Activated CD8-positive, alpha-beta T cell treated with anti-CD3 and anti-CD28 coated beads, Interleukin-2, amount 10 ng/mL, durations not matched to agents 7 days and 5 days (primary cell): ENCODE results near the gene SNAPC3. TPM values are rescaled to one million over a fixed set of nuclear protein-coding genes. Genes with fewer than 3 reads are reported as not detected.
"Not testable (repeated sequence)": the region's sequence is repeated elsewhere in the genome, so short reads cannot be mapped to it uniquely, and the experiment has no call there.

ENCODE experiments used
- ATAC-seq: fragments of 150-1000 bp; cut with Tn5 transposase; one replicate; pipeline ENCODE4 v1.10.0; 2021; ENCODE audit warnings: moderate library complexity
- CTCF ChIA-PET: fragments of 350-600 bp; sonication (Branson Sonifier 250); formaldehyde crosslinking; loops from one replicate; lab custom pipeline; 2021; ENCODE audit warnings: antibody characterized with exemption; lab: Charles Lee
- POLR2A ChIA-PET: fragments of 350-600 bp; sonication (Branson Sonifier 250); formaldehyde crosslinking; loops from one replicate; lab custom pipeline; 2021; ENCODE audit warnings: antibody characterized with exemption; lab: Charles Lee
- DNase-seq: peaks from one replicate; pipeline ENCODE4 v3.0.0-alpha.2; 2020
- H3K27ac Mint-ChIP-seq: one replicate; pipeline ENCODE4 v1.8.0; 2021; ENCODE audit warnings: mild to moderate bottlenecking, mixed read lengths
- H3K27me3 Mint-ChIP-seq: one replicate; pipeline ENCODE4 v1.8.0; 2021; ENCODE audit warnings: low read depth, mixed read lengths
- H3K36me3 Mint-ChIP-seq: one replicate; pipeline ENCODE4 v1.8.0; 2021; ENCODE audit warnings: low read depth, mixed read lengths
- H3K4me1 Mint-ChIP-seq: one replicate; pipeline ENCODE4 v1.8.0; 2021; ENCODE audit warnings: low read depth, mixed read lengths
- H3K4me3 Mint-ChIP-seq: one replicate; pipeline ENCODE4 v1.8.0; 2021; ENCODE audit warnings: mild to moderate bottlenecking, mixed read lengths
- H3K9me3 Mint-ChIP-seq: one replicate; pipeline ENCODE4 v1.8.0; 2022; ENCODE audit warnings: mixed read lengths; ENCODE audit not compliant: insufficient read depth
- total RNA-seq, 2 experiments: library from RNA; stranded (reverse); gene quantifications; one replicate each; pipeline ENCODE4 v1.2.3, GENCODE V29; 2021

Gene SNAPC3
- total RNA-seq: 10 to 100 TPM; 21.7 to 22.6 TPM

- DNase-seq (peak; percentile 95), ATAC-seq (peak; percentile 96)
- ChIA-PET CTCF (interaction anchor here (0.8 to 1.9 kb wide), 10 partner anchors 10 to 318 kb away, joined by 3 to 11 read pairs (median 3); partner anchors contain the start of genes PSIP1 and TTC39B), POLR2A (interaction anchor here (0.6 to 2.4 kb wide), 5 partner anchors 89 to 130 kb away, joined by 3 to 9 read pairs (median 6); partner anchors contain the start of gene PSIP1)
- H3K4me1 Mint-ChIP-seq: peaks cover 32% of the 10 kb centered on the region
- H3K9me3 Mint-ChIP-seq: no peaks in the 10 kb centered on the region
- H3K27me3 Mint-ChIP-seq: peaks cover 24% of the 10 kb centered on the region
- peak within 1 kb of the TSS; percentile 86 for H3K27ac Mint-ChIP-seq
- peak within 1 kb of the TSS; percentile 93 for H3K4me3 Mint-ChIP-seq
- peaks cover 26% of the 10 kb centered on the region for H3K36me3 Mint-ChIP-seq
Observed at GRCh38 chr9:15422372-15423230, at the start of gene SNAPC3. SNAPC3 (plus strand) TSS chr9:15422876; CDS start chr9:15422880, 4 bp downstream.

GRCh38 chr9:15373881-15374280 is 48.8 kb upstream of the SNAPC3 start:
- Mint-ChIP-seq H3K27me3 (peaks cover 9% of the 10 kb centered on the region), H3K4me3 (no peak overlapping the region), H3K27ac (no peak overlapping the region), H3K4me1 (peaks cover 5% of the 10 kb centered on the region), H3K36me3 (no peaks in the 10 kb centered on the region), H3K9me3 (no peaks in the 10 kb centered on the region)
- ATAC-seq (no peak), DNase-seq (no peak)
- CTCF ChIA-PET: interaction anchor here (0.6 to 1.1 kb wide), 2 partner anchors 21 to 891 kb away, joined by 3 read pairs; no protein-coding TSS in a partner anchor
- POLR2A ChIA-PET: no interaction called here

DNA sequence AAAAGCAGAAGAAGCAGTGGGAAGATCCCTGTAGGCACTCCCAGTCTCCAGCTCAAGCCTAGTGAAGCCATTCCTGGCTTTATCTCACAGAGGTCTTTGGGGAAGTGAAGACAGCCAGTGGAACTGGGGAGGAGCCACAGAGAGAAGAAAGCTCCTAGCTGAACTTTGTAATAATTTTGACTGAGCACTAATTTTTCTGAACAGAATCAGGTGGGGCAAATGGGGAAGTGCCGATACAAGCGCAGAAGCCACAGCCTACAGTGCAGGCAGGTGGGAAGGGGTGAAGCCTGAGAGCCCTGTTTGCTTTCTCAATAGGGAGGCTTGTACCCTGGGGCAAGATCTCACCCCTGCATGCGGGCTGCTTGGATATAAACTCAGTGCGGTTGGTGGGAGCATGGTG is 48.4 kb upstream of the SNAPC3 start:
- ChIA-PET CTCF (interaction anchor here (1.1 kb wide), 1 partner anchor 21 kb away, joined by 3 read pairs; no protein-coding TSS in a partner anchor), POLR2A (no interaction called here)
- no peak for DNase-seq
- Mint-ChIP-seq H3K4me3 (no peak overlapping the region), H3K27ac (no peak overlapping the region), H3K27me3 (peaks cover 9% of the 10 kb centered on the region), H3K9me3 (no peaks in the 10 kb centered on the region), H3K4me1 (peaks cover 5% of the 10 kb centered on the region), H3K36me3 (no peaks in the 10 kb centered on the region)
- ATAC-seq: no peak

GRCh38 chr9:15374825-15375224 is 47.9 kb upstream of the SNAPC3 start:
- Mint-ChIP-seq H3K27ac (no peak overlapping the region), H3K4me3 (no peak overlapping the region), H3K9me3 (no peaks in the 10 kb centered on the region), H3K4me1 (peaks cover 5% of the 10 kb centered on the region), H3K36me3 (no peaks in the 10 kb centered on the region), H3K27me3 (peaks cover 11% of the 10 kb centered on the region)
- POLR2A ChIA-PET: no interaction called here
- CTCF ChIA-PET: interaction anchor here (1.1 kb wide), 1 partner anchor 22 kb away, joined by 3 read pairs; no protein-coding TSS in a partner anchor
- DNase-seq (no peak), ATAC-seq (no peak)

DNA sequence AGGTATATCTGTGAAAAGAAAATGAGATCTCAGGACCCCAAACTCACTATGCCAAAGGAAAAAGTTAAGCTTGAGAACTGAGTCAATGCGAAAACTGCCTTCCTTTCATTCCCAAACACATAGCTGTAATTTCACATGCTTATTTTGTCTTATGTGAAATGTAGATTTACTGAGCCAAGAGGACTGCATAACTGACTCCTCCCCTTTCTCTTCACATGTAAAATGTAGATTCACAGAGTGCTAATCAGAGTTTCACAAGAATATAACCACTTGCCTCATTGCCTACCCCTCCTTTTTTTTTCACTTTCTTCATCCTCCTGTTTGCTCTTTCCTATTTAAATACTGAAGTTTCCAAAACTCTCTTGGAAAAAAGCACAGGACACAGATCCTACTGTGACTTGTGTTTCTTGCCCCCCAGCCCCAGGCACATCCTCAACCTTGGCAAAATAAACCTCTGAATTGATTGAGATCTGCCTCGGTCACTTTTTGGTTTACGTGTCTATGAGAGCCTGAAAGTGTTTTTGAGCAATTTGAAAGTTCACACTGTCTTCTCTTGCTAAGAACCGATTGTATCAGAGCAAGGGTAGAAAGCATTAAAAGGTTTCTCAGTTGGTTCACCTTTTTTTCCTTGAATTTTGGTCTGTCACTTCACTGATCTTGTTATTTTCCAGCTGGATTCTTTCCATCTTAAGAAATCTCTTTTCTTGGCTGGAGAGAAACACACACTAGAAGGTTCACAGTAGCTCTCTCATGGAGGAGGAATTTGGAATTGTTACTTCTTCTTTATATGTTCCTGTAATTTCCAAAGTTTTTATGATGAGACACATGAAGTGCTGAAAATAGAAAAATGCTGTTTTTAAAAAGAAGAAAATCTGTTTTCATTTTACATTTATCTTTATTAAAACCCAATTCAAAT is 44.8 kb upstream of the SNAPC3 start:
- H3K27ac Mint-ChIP-seq: no peak overlapping the region
- DNase-seq: no peak
- H3K27me3 Mint-ChIP-seq: peaks cover 15% of the 10 kb centered on the region
- no peak overlapping the region for H3K4me3 Mint-ChIP-seq
- ChIA-PET CTCF (interaction anchor here (0.9 kb wide), 1 partner anchor 23 kb away, joined by 3 read pairs; no protein-coding TSS in a partner anchor), POLR2A (no interaction called here)
- H3K36me3 Mint-ChIP-seq: no peaks in the 10 kb centered on the region
- no peaks in the 10 kb centered on the region for H3K4me1 Mint-ChIP-seq
- no peaks in the 10 kb centered on the region for H3K9me3 Mint-ChIP-seq
- no peak for ATAC-seq

DNA sequence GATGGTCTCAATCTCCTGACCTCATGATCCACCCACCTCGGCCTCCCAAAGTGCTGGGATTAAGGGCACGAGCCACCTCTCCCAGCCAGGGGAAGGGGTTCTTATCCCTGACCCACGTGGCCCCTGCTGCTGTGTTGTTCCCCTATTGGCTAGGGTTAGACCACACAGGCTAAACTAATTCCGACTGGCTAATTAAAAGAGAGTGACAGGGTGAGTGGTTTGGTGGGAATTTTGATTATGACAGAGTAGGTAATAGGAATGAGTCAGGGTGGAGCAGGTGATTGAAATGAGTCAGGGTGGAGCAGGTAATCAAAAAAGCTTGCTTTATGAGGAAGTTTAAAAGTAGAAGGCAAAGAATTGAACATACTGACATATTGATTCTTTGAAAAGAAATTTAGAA is 43.4 kb upstream of the SNAPC3 start:
- H3K36me3 Mint-ChIP-seq, DNase-seq, H3K4me1 Mint-ChIP-seq, H3K4me3 Mint-ChIP-seq, H3K27ac Mint-ChIP-seq, CTCF ChIA-PET, POLR2A ChIA-PET, H3K9me3 Mint-ChIP-seq, ATAC-seq: not testable (repeated sequence)
- H3K27me3 Mint-ChIP-seq: peaks cover 15% of the 10 kb centered on the region

DNA sequence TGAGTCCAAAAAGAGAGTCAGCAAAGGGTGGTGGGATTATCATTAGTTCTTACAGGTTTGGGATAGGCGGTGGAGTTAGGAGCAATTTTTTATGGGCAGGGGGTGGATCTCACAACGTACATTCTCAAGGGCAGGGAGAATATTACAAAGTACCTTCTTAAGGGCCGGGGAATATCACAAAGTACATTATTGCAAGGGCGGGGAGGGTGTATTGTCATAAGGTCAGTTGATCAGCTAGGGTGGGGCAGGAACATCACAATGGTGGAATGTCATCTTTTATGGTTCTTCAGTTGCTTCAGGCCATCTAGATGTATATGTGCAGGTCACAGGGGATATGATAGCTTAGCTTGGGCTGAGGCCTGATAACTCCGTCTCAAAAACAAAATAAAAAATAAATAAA is 42.8 kb upstream of the SNAPC3 start:
- CTCF ChIA-PET, H3K36me3 Mint-ChIP-seq, DNase-seq, H3K27ac Mint-ChIP-seq, H3K9me3 Mint-ChIP-seq, ATAC-seq, H3K4me1 Mint-ChIP-seq, H3K4me3 Mint-ChIP-seq, POLR2A ChIA-PET: not testable (repeated sequence)
- peaks cover 15% of the 10 kb centered on the region for H3K27me3 Mint-ChIP-seq

- peaks cover 5% of the 10 kb centered on the region for H3K4me1 Mint-ChIP-seq
- no peak overlapping the region for H3K4me3 Mint-ChIP-seq
- ATAC-seq (no peak), DNase-seq (no peak)
- ChIA-PET POLR2A (no interaction called here), CTCF (no interaction called here)
- no peak overlapping the region for H3K27ac Mint-ChIP-seq
- no peaks in the 10 kb centered on the region for H3K36me3 Mint-ChIP-seq
- H3K9me3 Mint-ChIP-seq: no peaks in the 10 kb centered on the region
- H3K27me3 Mint-ChIP-seq: peaks cover 11% of the 10 kb centered on the region
Observed at GRCh38 chr9:15381491-15381890, 41.2 kb upstream of the SNAPC3 start.

- Mint-ChIP-seq H3K27me3 (peaks cover 3% of the 10 kb centered on the region), H3K27ac (no peak overlapping the region), H3K4me1 (peaks cover 8% of the 10 kb centered on the region), H3K36me3 (no peaks in the 10 kb centered on the region), H3K4me3 (no peak overlapping the region), H3K9me3 (no peaks in the 10 kb centered on the region)
- DNase-seq: no peak
- no peak for ATAC-seq
- CTCF ChIA-PET: no interaction called here
- POLR2A ChIA-PET: no interaction called here
Observed at GRCh38 chr9:15386465-15386864, 36.2 kb upstream of the SNAPC3 start.

DNA sequence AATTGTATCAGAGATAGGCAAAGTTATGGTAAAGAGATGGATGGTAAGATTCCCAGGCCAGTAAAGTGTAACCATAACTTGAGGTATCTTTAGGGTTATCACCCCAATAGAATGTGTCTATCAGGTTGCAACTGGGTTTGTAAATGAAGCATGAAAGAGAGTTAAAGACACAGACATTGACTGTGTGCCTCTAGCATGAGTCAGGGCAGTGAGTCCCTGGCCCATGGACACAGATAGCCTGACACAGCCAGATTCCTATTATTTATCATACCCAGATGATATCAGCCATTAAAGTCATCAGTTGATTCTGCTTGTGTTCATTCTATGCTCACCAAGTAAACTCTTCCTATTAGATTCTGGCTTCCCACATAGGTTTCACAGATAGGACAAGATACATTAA is 33.5 kb upstream of the SNAPC3 start:
- ChIA-PET CTCF (no interaction called here), POLR2A (interaction anchor here (0.6 kb wide), 1 partner anchor 65 kb away, joined by 4 read pairs; no protein-coding TSS in a partner anchor)
- Mint-ChIP-seq H3K27ac (no peak overlapping the region), H3K4me3 (no peak overlapping the region), H3K27me3 (no peaks in the 10 kb centered on the region), H3K4me1 (peaks cover 8% of the 10 kb centered on the region), H3K36me3 (no peaks in the 10 kb centered on the region), H3K9me3 (no peaks in the 10 kb centered on the region)
- ATAC-seq (no peak), DNase-seq (no peak)

- Mint-ChIP-seq H3K9me3 (no peaks in the 10 kb centered on the region), H3K4me3 (no peak overlapping the region), H3K27me3 (no peaks in the 10 kb centered on the region), H3K4me1 (peaks cover 8% of the 10 kb centered on the region), H3K27ac (no peak overlapping the region), H3K36me3 (no peaks in the 10 kb centered on the region)
- POLR2A ChIA-PET: interaction anchor here (0.6 kb wide), 1 partner anchor 64 kb away, joined by 4 read pairs; no protein-coding TSS in a partner anchor
- ATAC-seq: no peak
- CTCF ChIA-PET: no interaction called here
- no peak for DNase-seq
Observed at GRCh38 chr9:15389631-15390030, 33.0 kb upstream of the SNAPC3 start.
